NOMO-1 treated with DMSO at 0.1 percent for 48 hours (cell line): Measurements from ENCODE around the gene TMEM117.

Experiments
- DNase-seq: peaks from one replicate; lab custom pipeline; 2025; ENCODE audit not compliant: unreplicated experiment; lab: John Stamatoyannopoulos, UW

TMEM117 gene

DNA sequence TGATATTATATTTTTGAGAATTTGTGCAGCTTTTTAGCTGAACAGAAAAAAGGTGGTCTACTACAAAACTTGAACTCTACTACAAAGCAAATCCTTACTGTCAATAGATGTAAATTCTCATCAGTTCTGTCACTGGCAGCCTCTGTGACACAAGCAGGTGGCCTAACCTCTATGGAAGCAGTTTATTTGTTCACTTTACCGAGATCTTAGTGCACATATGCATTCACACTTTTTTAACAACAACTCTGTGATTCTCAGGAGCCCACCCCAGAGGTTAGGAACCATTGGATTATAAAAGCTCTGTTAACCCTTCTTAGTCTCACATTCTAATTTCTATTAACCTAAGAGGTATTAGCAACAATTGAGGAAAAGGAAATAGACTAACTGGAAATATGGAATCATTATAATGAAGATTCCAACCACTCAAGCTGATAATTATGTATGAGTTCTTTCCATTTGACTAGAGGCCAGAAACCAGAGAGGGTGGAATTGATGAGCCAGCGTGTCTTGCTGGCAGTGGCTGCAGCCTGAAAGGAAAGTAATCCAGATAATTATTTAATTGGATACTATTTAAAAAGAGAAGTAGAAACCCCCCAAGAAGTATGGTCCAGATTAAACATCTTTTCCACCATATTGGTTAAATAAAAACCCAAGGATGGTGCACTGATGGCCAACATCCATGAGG lies 451.1 kb downstream of the TMEM117 start:
- no peak for DNase-seq

DNA sequence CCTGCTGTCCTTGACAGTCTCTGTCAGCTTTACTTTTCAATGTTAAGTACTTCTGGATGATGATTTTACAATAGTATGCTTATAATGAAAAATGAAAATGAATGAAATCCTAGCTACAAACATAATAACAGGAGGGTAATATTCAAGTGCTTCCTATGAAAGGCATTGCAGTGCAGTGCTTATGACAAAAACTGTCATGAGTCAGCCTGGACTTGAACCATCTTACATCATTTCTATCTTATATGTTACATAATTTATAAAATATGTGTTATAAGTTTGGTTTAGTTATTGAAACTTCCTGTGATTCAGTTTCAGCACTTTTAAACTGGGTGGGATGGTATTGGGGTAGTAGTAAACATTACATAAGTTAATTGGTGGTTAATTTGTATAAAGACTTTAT lies 451.7 kb downstream of the TMEM117 start:
- peak; percentile 56 for DNase-seq

DNA sequence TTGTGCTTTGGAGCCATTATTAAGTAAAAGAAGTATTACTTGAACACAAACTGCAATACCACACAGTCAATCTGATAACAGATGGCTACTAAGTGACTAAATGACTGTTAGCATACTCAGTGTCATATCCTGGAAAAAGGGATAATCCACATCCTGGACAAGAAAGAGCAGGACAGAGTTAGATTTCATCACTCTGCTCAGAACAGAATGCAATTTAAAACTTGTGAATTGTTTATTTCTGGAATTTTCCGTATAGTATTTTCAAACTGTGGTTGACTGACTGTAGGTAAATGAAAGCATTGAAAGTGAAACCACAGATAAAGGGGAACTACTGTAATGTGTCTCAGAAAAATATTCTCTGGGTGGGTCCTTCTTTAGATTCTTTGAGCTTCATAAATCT lies 458.8 kb downstream of the TMEM117 start:
- DNase-seq: peak; percentile 62

DNA sequence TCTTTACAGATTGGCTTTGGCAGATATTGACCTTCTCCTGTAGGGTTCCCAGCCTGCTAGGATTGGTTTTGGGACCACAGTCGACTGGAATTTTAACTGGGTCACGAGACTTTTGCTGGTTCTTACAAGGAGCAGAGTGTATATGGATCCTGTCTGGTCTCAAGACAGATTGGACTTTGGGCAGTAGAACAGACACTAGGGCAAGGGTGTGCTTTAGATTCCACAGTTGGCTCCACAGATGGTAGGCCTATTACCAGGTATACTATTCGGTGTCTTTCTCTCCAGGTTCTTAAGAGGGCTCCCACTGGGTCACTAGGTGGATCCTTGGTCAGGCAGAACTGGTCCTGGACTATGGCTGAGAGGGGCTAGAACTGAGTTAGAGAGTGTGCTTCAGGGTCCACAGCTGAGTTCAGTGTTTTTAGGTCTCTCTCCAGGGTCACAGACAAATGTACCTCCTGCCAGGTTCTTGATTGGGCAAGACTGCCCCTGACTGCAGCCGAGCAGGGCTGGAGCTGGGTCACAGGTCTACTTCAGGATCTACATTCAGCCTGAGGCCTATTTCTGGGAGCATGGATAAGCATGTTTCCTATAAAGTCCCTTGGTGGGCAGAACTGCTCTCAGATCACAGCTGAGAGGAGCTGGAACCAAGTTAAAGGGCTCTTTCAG lies 460.2 kb downstream of the TMEM117 start:
- no peak for DNase-seq

DNA sequence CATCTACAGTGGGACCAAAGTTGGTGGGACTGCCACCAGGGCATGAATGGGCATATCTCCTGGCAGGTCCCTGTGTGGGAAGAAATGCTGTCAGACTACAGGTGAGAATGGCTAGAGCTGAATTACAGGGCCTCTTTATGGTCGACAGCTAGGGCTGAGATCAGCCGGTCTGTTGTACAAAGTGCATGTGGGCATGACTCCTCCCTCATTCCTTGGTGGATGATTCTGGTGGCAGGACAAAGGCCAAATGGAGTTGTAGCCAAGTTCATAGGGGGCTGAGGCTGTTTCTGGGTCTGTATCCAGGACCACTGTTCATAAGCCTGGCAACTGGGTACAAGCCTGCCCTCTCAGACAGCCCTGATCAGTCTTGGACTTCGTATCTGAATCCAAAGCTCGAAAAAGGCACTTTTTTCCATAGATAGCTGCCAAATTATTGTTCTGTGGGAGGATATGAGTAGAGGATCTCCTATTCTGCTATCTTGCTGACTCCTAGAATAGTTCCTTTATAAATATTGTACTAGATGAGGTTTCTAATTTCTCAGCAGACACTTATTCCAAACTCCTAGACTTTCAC lies 460.8 kb downstream of the TMEM117 start:
- no peak for DNase-seq

DNA sequence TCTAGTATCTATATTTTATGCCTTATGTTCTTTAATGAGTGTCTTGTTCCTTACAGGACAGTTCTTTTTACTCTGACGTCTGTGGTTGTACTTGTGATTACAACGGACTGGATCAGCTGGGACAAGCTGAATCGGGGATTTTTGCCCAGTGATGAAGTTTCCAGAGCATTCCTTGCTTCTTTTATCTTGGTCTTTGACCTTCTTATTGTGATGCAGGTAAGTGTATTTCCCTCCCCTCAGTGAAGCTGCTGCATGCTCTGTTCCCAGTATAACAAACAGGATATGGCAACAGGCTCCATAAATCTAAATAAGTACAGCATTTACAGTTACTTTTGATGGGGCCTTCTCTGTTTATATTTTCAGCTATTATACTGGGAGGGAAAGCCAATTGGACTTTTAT lies 463.6 kb downstream of the TMEM117 start:
- no peak for DNase-seq

DNA sequence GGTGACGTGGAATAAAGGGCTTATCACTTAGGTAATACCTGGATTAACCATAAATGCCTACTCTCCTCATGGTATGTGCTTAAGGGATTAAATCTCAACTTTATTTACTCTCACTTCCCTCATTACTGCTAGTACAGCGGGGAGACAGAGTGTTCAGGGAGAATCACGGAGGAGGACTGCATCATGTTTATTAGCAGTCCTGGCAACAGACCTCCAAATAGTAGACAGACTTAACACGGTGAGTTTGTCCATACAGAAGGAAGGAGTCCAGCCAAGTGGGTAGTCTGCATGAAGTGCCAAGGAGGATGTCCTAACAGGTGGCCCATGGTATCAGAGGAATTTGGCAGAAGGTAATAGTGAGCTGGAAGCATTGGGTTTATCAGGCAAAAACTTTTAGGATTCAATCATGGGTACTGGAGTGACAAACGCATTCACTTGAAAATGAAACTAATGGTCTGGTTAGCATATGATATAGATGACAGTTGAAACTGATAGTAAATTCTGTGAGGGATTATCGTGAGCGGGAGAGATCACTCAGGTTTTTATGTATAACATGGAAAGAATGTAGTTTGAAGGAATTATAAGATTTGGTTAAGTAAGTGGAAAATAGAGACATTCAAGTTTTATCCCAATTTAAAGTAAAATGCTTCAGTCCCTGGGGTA lies 471.8 kb downstream of the TMEM117 start:
- DNase-seq: no peak

DNA sequence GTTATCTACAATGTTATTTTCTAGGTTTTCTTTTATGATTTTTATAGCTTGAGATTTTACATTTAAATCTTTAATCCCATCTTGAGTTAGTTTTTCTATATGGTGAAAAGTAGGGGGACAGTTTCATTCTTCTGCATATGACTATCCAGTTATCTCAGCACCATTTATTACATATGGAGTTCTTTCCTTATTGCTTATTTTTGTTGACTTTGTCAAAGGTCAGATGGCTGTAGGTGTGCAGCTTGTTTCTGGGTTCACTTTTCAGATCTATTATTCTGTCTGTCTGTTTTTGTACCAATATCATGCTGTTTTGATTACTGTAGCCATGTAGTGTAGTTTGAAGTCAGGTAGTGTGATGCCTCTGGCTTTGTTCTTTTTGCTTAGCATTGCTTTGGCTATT lies 477.3 kb downstream of the TMEM117 start:
- no peak for DNase-seq

DNA sequence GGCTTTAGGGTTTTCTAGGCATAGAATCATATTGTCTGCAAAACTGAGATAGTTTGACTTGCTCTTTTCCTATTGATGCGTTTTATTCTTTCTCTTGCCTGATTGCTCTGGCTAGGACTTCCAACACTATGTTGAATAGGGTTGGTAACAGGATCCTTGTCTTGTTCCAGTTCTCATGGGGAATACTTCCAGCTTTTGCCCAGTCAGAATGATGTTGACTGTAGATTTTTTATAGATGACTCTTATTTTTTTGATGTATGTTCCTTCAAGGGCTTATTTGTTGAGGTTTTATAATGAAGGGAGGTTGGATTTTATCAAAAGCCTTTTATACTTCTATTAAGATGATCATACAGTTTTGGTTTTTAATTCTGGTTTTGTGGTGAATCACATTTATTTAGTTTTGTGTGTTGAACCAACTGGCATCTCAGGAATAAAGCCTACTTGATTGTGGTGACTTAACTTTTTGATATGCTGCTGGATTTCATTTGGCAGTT lies 478.2 kb downstream of the TMEM117 start:
- DNase-seq: no peak

DNA sequence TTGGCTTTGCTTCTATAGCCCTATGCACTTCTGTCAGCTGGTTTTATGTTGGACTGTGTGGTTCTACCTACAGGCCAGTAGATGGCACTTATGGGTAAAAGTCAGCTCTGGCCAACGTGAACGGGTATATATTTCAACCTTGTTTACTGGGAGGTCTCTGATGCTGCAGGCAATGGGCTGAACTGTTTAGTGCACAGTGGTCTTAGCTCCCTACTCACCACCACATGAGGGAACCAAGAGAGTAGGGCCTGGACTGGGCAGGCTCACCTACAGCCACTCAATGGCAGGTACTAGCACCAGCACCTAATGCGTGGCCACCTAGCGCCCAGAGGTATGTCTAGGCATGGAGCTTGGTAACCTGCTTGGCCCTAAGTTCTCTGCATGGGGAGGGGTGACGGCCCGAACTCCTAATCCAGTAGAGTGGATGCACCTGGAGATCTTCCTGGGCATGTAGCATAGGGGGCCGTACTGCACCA lies 481.8 kb downstream of the TMEM117 start:
- no peak for DNase-seq

DNA sequence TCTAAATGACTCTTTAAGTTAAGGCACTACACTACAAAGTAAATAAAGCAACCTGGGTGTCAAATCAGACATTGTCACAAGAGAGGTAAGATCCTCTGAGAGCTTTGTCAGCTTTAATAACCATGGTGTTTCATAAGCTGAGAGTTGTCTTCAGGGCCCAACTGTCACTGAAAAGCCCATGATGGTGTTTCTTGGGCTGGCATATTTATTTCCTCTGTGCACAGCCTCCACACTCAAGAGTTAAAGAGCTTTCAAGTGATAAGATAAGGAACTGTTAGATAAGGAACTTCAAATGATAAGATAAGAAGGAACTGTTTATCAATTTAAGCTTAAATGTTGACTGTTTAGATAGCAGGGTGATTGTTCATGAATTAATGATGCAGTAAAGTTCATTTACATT lies 495.4 kb downstream of the TMEM117 start:
- no peak for DNase-seq

DNA sequence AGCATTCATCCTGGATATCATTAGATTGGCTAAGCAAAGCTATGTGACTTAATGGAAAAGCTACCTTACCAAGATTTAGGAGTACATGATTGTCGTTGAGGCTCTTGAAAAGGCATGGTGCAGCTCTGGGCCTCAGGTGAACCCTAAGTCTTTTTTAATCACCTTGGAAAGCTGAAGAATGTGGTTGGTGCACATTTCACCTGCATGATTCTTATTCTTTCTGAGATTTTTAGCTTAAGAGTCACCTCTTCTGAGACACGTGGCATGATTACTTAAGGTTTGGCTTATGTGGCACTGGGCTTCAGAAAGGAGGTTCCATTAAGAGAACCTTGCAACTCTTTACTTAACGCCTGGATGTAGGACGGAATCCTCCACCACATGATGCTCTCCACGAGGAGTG lies 498.5 kb downstream of the TMEM117 start:
- no peak for DNase-seq

DNA sequence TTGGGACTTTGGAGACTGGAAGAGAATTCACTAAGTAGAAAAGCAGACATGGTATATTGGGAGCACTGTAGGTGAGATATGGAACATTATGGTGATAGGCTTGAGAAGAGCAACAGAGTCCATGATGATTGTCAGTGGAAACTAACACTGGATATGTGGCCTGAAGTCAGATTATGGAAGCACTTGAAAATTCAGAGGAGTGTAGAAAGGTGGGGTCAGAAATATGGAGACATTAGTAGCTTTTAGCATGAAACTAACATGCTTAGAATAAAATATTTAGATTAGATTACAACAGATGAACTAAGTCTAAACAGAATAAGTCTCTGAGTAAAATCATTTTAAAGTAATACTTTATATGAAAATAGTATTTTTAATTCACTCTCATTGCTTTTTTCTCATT lies 499.1 kb downstream of the TMEM117 start:
- DNase-seq: no peak

DNA sequence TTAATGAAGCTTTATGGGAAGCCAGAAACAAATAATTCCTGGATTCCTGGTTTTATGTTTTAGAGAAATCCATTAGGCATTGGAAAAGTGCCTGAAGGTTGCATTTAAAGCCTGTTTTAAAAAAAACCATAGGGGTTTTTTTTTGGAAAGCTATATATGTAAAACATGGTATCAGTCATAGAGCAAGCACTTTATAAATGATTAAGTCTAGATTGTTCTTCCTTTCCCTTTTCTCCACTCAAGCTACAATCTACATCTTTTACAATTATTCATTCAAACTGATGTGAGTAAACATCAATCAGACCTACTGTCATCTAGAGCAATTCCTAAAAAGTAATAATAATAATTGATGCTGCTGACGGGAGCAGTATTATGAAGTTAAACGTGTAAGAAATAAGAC lies 500.7 kb downstream of the TMEM117 start:
- DNase-seq: no peak

DNA sequence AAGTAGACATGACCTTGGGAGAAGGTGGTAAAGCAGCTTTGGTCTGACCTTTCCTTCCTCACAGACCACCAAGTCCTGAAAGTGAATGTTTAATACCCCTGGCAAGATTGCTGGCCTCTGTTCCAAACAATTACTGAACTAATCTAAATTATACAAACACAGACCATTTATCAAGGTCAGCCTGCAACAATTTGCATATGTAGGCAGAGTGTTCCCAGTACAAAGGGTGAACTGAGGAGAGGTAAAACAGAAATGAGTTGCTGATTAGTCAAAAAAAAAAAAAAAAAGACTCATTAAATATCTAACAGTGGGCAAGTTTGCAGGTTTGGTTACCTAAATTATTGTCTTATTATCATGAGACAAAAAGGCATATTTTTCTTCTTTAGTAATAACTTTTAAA lies 506.5 kb downstream of the TMEM117 start:
- DNase-seq: no peak

DNA sequence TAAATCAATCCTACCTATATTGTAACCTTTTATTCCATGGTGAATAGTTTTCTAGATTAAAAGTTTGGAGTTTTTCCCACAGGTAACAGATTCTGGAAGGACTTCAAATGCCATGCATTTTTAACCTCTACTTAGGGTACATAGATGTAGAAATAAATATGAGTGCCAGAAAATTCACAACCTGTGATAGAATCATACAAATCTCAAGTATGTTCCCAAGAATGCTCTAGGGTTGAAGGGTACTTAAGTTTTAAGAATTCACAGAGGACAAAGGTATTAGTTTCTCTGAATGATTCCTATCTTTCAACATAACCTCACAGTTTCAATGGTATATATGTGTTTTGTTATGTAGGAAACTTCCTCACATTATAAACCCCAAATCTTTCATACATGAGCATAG lies 511.3 kb downstream of the TMEM117 start:
- no peak for DNase-seq

DNA sequence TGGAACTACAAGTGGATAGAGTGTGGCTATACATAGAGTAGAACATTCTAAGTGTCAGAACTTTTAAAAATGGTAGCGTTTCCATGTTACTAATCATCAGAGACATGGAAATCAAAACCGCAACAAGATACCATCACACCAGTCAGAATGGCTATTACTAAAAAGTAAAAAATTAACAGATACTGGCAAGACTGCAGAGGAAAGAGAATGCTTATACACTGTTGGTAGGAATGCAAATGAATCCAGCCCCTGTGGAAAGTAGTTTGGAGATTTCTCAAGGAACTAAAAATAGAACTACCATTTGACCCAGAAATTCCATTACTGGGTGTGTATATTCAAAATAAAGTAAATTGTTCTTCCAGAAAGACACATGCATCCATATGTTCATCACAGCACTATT lies 521.6 kb downstream of the TMEM117 start:
- DNase-seq: no peak

DNA sequence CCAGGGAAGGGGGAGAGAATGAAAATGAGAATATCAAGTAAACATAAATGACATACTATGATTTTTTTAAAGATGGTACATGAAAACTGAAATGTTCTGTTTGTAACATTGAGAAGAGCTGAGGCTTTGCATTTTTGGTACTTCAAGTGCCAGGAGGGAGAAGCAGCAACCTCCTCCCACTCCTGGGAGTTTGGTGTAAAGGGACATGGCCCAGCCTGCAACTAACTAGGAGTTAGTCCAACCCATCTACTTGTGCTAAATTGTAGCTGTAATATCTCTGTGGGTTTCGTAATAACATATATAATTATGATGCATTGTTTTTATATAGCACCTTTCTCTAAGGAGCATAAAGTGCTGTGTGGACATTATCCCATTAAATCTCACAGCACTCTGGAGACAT lies 522.8 kb downstream of the TMEM117 start:
- no peak for DNase-seq

DNA sequence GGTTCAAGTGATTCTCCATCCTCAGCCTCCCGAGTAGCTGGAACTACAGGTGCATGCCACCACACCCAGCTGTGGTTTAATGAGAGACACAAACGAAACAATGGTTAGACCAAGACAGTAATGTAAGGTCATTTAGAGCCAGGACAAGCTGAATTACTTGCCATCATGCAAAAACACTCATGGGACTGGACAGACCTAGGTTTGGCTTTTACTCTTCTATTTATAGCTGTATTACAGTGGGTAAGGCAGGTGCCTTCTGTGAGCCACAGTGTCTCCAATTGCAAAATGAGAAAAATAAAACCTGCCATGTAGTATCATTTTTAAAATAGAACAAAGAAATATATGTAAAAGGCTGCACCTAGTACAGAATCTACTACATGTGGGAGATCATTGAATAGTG lies 527.1 kb downstream of the TMEM117 start:
- no peak for DNase-seq

DNA sequence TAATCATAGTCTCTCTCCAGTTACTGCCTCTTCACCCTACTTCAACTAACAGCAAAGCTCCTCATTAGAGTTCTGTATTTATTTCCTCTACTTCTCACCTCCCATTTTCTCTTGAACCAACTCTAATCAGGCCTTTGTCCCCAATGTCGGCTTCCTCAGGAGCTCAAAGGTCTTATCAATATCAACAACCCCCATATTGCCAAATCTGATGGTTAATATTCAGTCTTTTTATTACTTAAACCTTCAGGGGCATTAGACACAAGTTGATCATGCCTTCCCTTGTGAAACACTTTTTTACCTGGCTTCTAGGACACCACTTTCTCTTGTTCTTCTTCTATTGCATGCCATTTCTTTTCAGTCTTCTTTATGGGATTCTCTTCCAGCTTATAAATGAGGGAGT lies 531.3 kb downstream of the TMEM117 start:
- no peak for DNase-seq

DNA sequence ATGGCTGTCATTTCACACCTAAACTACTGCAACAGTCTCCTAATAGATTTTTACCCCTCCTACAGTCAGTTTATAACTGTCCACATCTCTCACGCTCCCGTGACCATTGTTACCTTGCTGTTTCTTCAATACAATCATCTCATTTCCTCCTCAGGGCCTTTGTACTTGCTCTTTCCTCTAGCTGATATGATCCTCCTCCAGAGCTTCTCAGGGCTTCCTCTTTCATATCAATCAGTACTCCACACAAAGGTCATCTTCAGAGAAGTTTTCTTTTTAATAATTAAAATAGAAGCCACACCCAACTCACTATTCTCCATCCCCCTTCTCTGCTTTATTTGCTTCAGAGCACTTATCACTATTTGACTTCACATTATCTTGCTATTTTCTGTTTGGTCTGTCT lies 532.0 kb downstream of the TMEM117 start:
- DNase-seq: no peak

DNA sequence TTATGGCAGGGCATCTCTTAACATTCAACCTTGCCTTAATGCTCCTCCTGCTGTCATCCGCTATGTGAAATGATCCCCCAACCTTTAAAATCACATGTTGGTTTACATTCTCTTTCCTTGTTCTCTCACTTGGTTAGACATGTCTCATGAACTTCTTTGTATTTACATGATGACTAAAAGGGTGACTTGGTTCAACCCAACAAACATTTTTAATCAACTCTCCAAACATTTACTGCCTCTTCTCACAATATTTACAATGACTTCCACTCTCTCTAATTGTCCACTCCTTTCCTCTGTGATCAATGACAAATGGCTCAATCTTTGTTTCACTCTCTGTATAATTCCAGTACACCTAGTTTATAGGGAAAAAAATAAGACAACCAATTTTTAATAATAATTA lies 534.1 kb downstream of the TMEM117 start:
- no peak for DNase-seq
